Fibroblast of the aortic adventitia (primary cell): ENCODE data around the gene CEP43. TPM values are rescaled to one million over a fixed set of nuclear protein-coding genes. Genes with fewer than 3 reads are reported as not detected.

Experiments used
- DNase-seq: peaks from one replicate; pipeline ENCODE4 v3.0.0-alpha.2; 2010; ENCODE audit warnings: low read depth
- H3K4me3 ChIP-seq: 2 replicates; pipeline ENCODE4 v1.5.1; 2011; ENCODE audit warnings: low read depth, mild to moderate bottlenecking, control low read depth, low read length, moderate library complexity
- CTCF ChIP-seq: IDR thresholded peaks from 2 replicates; pipeline ENCODE4 v1.5.1; 2011; ENCODE audit warnings: mild to moderate bottlenecking, low read length, control low read depth, inconsistent platforms; ENCODE audit not compliant: insufficient read depth
- total RNA-seq: library from RNA; depleted of rRNA; stranded (reverse); fragments of >200 nt; gene quantifications from 2 replicates; pipeline ENCODE4 v1.2.3, GENCODE V29; 2012; ENCODE audit warnings: low replicate concordance

The CEP43 gene
- total RNA-seq, 1 donor: 22.0 TPM

GRCh38 chr6:166957087-166957804 lies 42.0 kb upstream of the CEP43 start:
- peak overlapping the region; percentile 82 for H3K4me3 ChIP-seq
- no peak for TF ChIP-seq CTCF
- no peak for DNase-seq

GRCh38 chr6:166957805-166958076 lies 41.5 kb upstream of the CEP43 start:
- no peak overlapping the region for H3K4me3 ChIP-seq
- no peak for DNase-seq
- TF ChIP-seq CTCF: no peak

- no peak for DNase-seq
- no peak for TF ChIP-seq CTCF
- no peak overlapping the region for H3K4me3 ChIP-seq
These were observed 40.0 kb upstream of the CEP43 start for GRCh38 chr6:166958926-166959861.

- no peak overlapping the region for H3K4me3 ChIP-seq
- DNase-seq: peak; percentile 24
- TF ChIP-seq CTCF: no peak
These were observed 39.1 kb upstream of the CEP43 start for GRCh38 chr6:166959911-166960608.

- no peak for TF ChIP-seq CTCF
- H3K4me3 ChIP-seq: no peak overlapping the region
- no peak for DNase-seq
These were observed 38.6 kb upstream of the CEP43 start for GRCh38 chr6:166960609-166960978.

- H3K4me3 ChIP-seq: no peak overlapping the region
- no peak for DNase-seq
- TF ChIP-seq CTCF: no peak
These were observed 32.9 kb upstream of the CEP43 start for GRCh38 chr6:166966268-166966667.
